HepG2 (cell line): ENCODE results near the gene MRPS7. TPM values are rescaled to one million over a fixed set of nuclear protein-coding genes. Genes with fewer than 3 reads are reported as not detected.

Source experiments
- ATAC-seq: fragments of 200-7000 bp; cut with Tn5 transposase; 3 replicates; pipeline ENCODE4 v1.9.1; 2020; ENCODE audit warnings: mild to moderate bottlenecking, moderate library complexity
- BruUV-seq: library from RNA; stranded (reverse); fragments of 400-500 nt; replicated peaks from 2 replicates; lab custom pipeline; 2021; lab: Mats Ljungman, UMichigan
- CTCF ChIA-PET: fragments of 300-600 bp; formaldehyde crosslinking; extraction: SDS; loops from one replicate; lab custom pipeline; 2021; ENCODE audit warnings: low total read pairs, inconsistent platforms, low intra/inter-chr PET ratio; lab: Yijun Ruan, JAX
- POLR2A ChIA-PET: fragments of 350-600 bp; sonication (Branson Sonifier 250); formaldehyde crosslinking; loops from one replicate; lab custom pipeline; 2020; ENCODE audit warnings: antibody characterized with exemption, inconsistent platforms; lab: Yijun Ruan, JAX
- DNase-seq: peaks from one replicate; pipeline ENCODE4 v3.0.0-alpha.2; 2015; ENCODE audit warnings: low spot score
- FAIRE-seq: peaks from 3 replicates; lab custom pipeline; 2011; peaks lifted over from hg19 to GRCh38; lab: Jason Lieb, UNC
- H2AFZ ChIP-seq: one replicate; pipeline ENCODE4 v1.6.1; 2011; ENCODE audit warnings: low read length, inconsistent platforms
- H3K27ac ChIP-seq: fragments of 300-600 bp; 3 replicates; pipeline ENCODE4 v1.8.0; 2011; ENCODE audit warnings: mixed run types, mild to moderate bottlenecking, mixed read lengths, low read length, inconsistent platforms; ENCODE audit not compliant: insufficient read depth; ENCODE audit errors: extremely low read length
- H3K27me3 ChIP-seq, 2 experiments: fragments of 200-600 bp in 1 of 2; 2 replicates in 1 of 2; 3 replicates in 1 of 2; pipeline versions ENCODE4 v1.6.0 to v1.8.0; 2011; ENCODE audit warnings: low read length in 2 of 2, mild to moderate bottlenecking in 2 of 2, moderate library complexity in 2 of 2, inconsistent platforms in 1 of 2; ENCODE audit not compliant: insufficient read depth in 2 of 2, control insufficient read depth in 1 of 2
- H3K36me3 ChIP-seq, 2 experiments: fragments of 200-600 bp in 1 of 2; replicated peaks in 1 of 2; 2 replicates in 1 of 2; 3 replicates in 1 of 2; pipeline versions ENCODE4 v1.5.1 to v1.8.0; 2011; ENCODE audit warnings: low read length in 2 of 2, inconsistent platforms in 1 of 2; ENCODE audit not compliant: insufficient read depth in 2 of 2, control insufficient read depth in 1 of 2
- H3K4me1 ChIP-seq: 2 replicates; pipeline ENCODE4 v1.5.1; 2012; ENCODE audit warnings: low read length, inconsistent platforms; ENCODE audit not compliant: insufficient read depth
- H3K4me2 ChIP-seq: 2 replicates; pipeline ENCODE4 v1.6.0; 2011; ENCODE audit warnings: low read depth, low read length, inconsistent platforms
- H3K4me3 ChIP-seq, 3 experiments: fragments of 200-600 bp in 1 of 3; sonication (generic), shearing (Covaris generic) in 1 of 3; replicated peaks in 1 of 3; 2 replicates each; pipeline ENCODE4 v1.5.1; 2011 to 2016; ENCODE audit warnings: low read length in 3 of 3, inconsistent platforms in 2 of 3, low read depth in 2 of 3, mild to moderate bottlenecking in 2 of 3, control low read depth in 1 of 3, mixed read lengths in 1 of 3; ENCODE audit not compliant: insufficient read depth in 1 of 3
- H3K79me2 ChIP-seq: one replicate; pipeline ENCODE4 v1.6.1; 2011; ENCODE audit warnings: low read length, inconsistent platforms; ENCODE audit not compliant: insufficient read depth
- H3K9ac ChIP-seq: 2 replicates; pipeline ENCODE4 v1.6.0; 2011; ENCODE audit warnings: mild to moderate bottlenecking, low read depth, low read length, inconsistent platforms; ENCODE audit not compliant: insufficient read depth
- H3K9me3 ChIP-seq: 2 replicates; pipeline ENCODE4 v1.5.1; 2012; ENCODE audit warnings: mild to moderate bottlenecking, low read length
- H4K20me1 ChIP-seq: 2 replicates; pipeline ENCODE4 v1.6.0; 2011; ENCODE audit warnings: inconsistent platforms, mild to moderate bottlenecking, low read length, moderate library complexity; ENCODE audit not compliant: insufficient read depth
- ATF6 ChIP-seq: sonication (generic); formaldehyde crosslinking; conservative IDR thresholded peaks from 2 replicates; pipeline ENCODE4 v1.4.0; 2020; ENCODE audit warnings: missing genetic modification reagents
- DRAP1 ChIP-seq: IDR thresholded peaks from 2 replicates; pipeline ENCODE4 v1.6.1; 2016; ENCODE audit warnings: missing genetic modification reagents, missing compliant biosample characterization
- GABPB1 ChIP-seq: IDR thresholded peaks from 2 replicates; pipeline ENCODE4 v1.6.1; 2016; ENCODE audit warnings: mild to moderate bottlenecking, missing genetic modification reagents, moderate library complexity, missing compliant biosample characterization
- NFATC3 ChIP-seq: sonication (generic); formaldehyde crosslinking; IDR thresholded peaks from 2 replicates; pipeline ENCODE4 v1.5.1; 2020; ENCODE audit warnings: mild to moderate bottlenecking, missing genetic modification reagents
- PAF1 ChIP-seq: IDR thresholded peaks from 2 replicates; pipeline ENCODE4 v1.6.1; 2016; ENCODE audit warnings: missing genetic modification reagents, missing compliant biosample characterization
- PRDM15 ChIP-seq: sonication (generic); formaldehyde crosslinking; IDR thresholded peaks from 2 replicates; pipeline ENCODE4 v1.4.0; 2020; ENCODE audit warnings: missing genetic modification reagents
- RNF219 ChIP-seq: sonication (generic); formaldehyde crosslinking; IDR thresholded peaks from 2 replicates; pipeline ENCODE4 v1.5.0; 2020; ENCODE audit warnings: mild to moderate bottlenecking, missing genetic modification reagents
- SRSF9 ChIP-seq: fragments of 200-400 bp; formaldehyde crosslinking; IDR thresholded peaks from 2 replicates; pipeline ENCODE4 v1.6.1; 2018; ENCODE audit warnings: borderline replicate concordance, mild to moderate bottlenecking, low read depth, low read length; ENCODE audit not compliant: insufficient read depth, poor library complexity, severe bottlenecking
- ZBTB14 ChIP-seq: sonication (generic); formaldehyde crosslinking; IDR thresholded peaks from 2 replicates; pipeline ENCODE4 v1.4.0; 2020; ENCODE audit warnings: missing genetic modification reagents
- ZNF329 ChIP-seq: sonication (generic); formaldehyde crosslinking; IDR thresholded peaks from 2 replicates; pipeline ENCODE4 v1.9.0; 2021; ENCODE audit warnings: low read depth, mild to moderate bottlenecking, missing genetic modification reagents
- ZNF414 ChIP-seq: sonication (generic); formaldehyde crosslinking; IDR thresholded peaks from 2 replicates; pipeline ENCODE4 v1.5.0; 2020; ENCODE audit warnings: missing genetic modification reagents
- ZNF740 ChIP-seq: sonication (generic); formaldehyde crosslinking; IDR thresholded peaks from 2 replicates; pipeline ENCODE4 v1.4.0; 2020; ENCODE audit warnings: missing genetic modification reagents
- ZNF768 ChIP-seq: sonication (generic); formaldehyde crosslinking; IDR thresholded peaks from 2 replicates; pipeline ENCODE4 v1.4.0; 2020; ENCODE audit warnings: missing genetic modification reagents
- WGBS: methylation state at CpG from one replicate; pipeline ENCODE4 v1.1.6; 2017; ENCODE audit warnings: low lambda C conversion rate; 5-methylcytosine and 5-hydroxymethylcytosine counted together
- in situ Hi-C: cut with HindIII; loops from 2 replicates; pipeline ENCODE4 v1.10.0; 2017; ENCODE audit warnings: low pct_unique_long_range_greater_than_20kb; ENCODE audit not compliant: extremely low pct_ligation_motif_present
- intact Hi-C: fragments of 100-400 bp; cut with micrococcal nuclease; formaldehyde crosslinking; loops from one replicate; pipeline ENCODE4 v1.10.0; 2022; ENCODE audit not compliant: unreplicated experiment
- polyA plus RNA-seq, 8 experiments: library from polyadenylated mRNA; depleted of rRNA in 3 of 8; stranded (reverse) in 7 of 8; unstranded in 1 of 8; fragments of >200 nt; fragmentation: Illumina TruSeq in 4 of 8; extraction: Trizol in 4 of 8; gene quantifications; 2 replicates each; pipeline versions ENCODE4 v1.2.1 to v1.2.3, GENCODE V29; 2011 to 2016; ENCODE audit warnings: low read depth in 4 of 8, missing spikeins in 1 of 8, mixed read lengths in 1 of 8; ENCODE audit not compliant: insufficient read depth in 1 of 8
- total RNA-seq, 5 experiments: library from RNA; depleted of rRNA; stranded (reverse); fragments of >200 nt; fragmentation: Illumina TruSeq; extraction: Trizol; gene quantifications; 2 replicates each; pipeline ENCODE4 v1.2.3, GENCODE V29; 2016; ENCODE audit warnings: low read depth in 1 of 5

The MRPS7 gene
- total and polyA plus RNA-seq, 2 of the 13 experiments (the other 11 are each of a cell fraction or from before 2014, with no cell fraction given) = 97.0 to 162 TPM

GRCh38 chr17:75270966-75271232, 9.2 kb downstream of the MRPS7 start, which contains the start of gene MIF4GD:
Gene MIF4GD (minus strand): TSS chr17:75271231. CDS start chr17:75270195, 1,036 bp downstream.
- WGBS = 0% methylated on average over 18 of the region's 39 CpGs
- no peak for TF ChIP-seq PRDM15 (CRISPR knock-in tag)
- TF ChIP-seq ZNF768 (CRISPR knock-in tag) = no peak
- no peak for TF ChIP-seq RNF219 (CRISPR knock-in tag)
- TF ChIP-seq DRAP1 = no peak
- TF ChIP-seq ZBTB14 (CRISPR knock-in tag) = peak; percentile 88; the same call in 1 of the 2 replicates
- no peak for TF ChIP-seq PAF1 (CRISPR knock-in tag)
- no peak for TF ChIP-seq ZNF329 (CRISPR knock-in tag)
- TF ChIP-seq SRSF9 = no peak
- TF ChIP-seq GABPB1 (CRISPR knock-in tag) = no peak
- TF ChIP-seq ZNF740 = no peak
- TF ChIP-seq NFATC3 (CRISPR knock-in tag) = no peak
- TF ChIP-seq ZNF414 (CRISPR knock-in tag) = no peak
- TF ChIP-seq ATF6 (CRISPR knock-in tag) = no peak

More at GRCh38 chr17:75270966-75271232, 9.2 kb downstream of the MRPS7 start, which contains the start of gene MIF4GD:
- no TSS peak for BruUV-seq
- POLR2A ChIA-PET = interaction anchor here (0.6 to 6.6 kb wide), 24 partner anchors 10 to 240 kb away, joined by 3 to 93 read pairs (median 6); partner anchors contain the start of genes GGA3, GRB2, MRPS7 and NT5C
- Histone ChIP-seq H3K9me3 (no peaks in the 10 kb centered on the region), H3K36me3 (peaks cover 8 to 31% of the 10 kb centered on the region in 2 experiments; a peak in 4 of 5 replicates), H3K4me3 (peak within 1 kb of the TSS; percentile 91 to 98 (median 94)), H3K4me2 (peak within 1 kb of the TSS; percentile 94), H2AFZ (no peak within 1 kb of the TSS), H3K27ac (peak within 1 kb of the TSS; percentile 77), H3K4me1 (peaks cover 43% of the 10 kb centered on the region), H4K20me1 (no peaks in the 10 kb centered on the region), H3K27me3 (no peaks in the 10 kb centered on the region), H3K9ac (peak within 1 kb of the TSS; percentile 96), H3K79me2 (peaks cover 6% of the 10 kb centered on the region)
- CTCF ChIA-PET = interaction anchor here (1.1 to 1.2 kb wide), 2 partner anchors 18 to 52 kb away, joined by 3 to 4 read pairs; partner anchors contain the start of gene SLC25A19
- ATAC-seq (no peak), DNase-seq (no peak), FAIRE-seq (no peak)
- intact Hi-C loops = loop anchor here (1.0 to 2.0 kb wide), 4 partner anchors 18 to 142 kb away; partner anchors contain the start of genes GRB2 and SLC25A19
- in situ Hi-C loops = no loop called here
